LHCN-M2 (cell line): ENCODE measurements around the gene BTRC. TPM values are rescaled to one million over a fixed set of nuclear protein-coding genes. Genes with fewer than 3 reads are reported as not detected.
"Not testable (repeated sequence)": the region's sequence is repeated elsewhere in the genome, so short reads cannot be mapped to it uniquely, and the experiment has no call there.

Experiments
- DNase-seq: peaks from one replicate; pipeline ENCODE4 v3.0.0-alpha.2; 2012; ENCODE audit warnings: low read depth
- total RNA-seq: library from RNA; depleted of rRNA; stranded (reverse); fragments of >200 nt; gene quantifications from 2 replicates; pipeline ENCODE4 v1.2.3, GENCODE V29; 2014

Gene BTRC
- total RNA-seq, 1 experiment from 2014 or later = 8.3 TPM

DNA sequence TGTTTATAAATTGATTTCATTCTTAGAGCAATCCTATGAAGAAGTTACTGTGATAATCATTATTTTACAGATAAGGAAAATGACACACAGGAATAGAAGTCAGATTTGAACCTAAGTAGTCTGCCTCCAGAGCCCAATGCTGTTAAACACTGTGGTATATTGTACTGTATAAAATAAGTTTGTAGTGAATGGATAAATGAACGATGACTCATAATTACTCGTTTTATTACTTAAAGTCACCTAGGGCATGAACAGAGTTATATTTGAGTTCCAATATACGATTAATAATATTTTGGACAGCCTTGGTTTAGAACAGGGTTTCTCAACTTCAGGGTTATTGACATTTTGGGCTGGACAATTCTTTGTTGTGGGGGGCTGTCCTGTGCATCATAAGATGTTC, 7.8 kb upstream of the BTRC start:
- DNase-seq = no peak

GRCh38 chr10:101351017-101351416, 2.9 kb upstream of the BTRC start:
- DNase-seq = no peak

DNA sequence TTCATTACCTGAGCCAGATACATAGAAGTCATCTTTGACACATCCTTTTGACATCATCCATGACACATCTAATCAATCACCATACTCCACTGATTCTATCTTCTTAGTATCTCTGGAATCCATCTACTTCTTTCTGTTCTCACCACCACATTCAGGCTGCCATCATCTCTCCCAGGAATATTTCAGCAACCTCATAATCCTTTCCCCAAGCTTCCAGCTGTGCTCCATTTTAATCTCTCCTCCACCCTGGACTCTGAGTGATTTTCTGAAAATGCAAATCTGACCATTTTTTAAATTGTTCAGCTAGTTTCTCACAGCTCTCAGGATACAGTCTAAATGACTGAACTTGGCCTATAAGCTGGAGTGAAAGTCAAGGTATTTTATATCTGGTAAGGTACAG, 2.5 kb upstream of the BTRC start:
- no peak for DNase-seq

GRCh38 chr10:101352857-101353256, 1.1 kb upstream of the BTRC start:
- DNase-seq = not testable (repeated sequence)

DNA sequence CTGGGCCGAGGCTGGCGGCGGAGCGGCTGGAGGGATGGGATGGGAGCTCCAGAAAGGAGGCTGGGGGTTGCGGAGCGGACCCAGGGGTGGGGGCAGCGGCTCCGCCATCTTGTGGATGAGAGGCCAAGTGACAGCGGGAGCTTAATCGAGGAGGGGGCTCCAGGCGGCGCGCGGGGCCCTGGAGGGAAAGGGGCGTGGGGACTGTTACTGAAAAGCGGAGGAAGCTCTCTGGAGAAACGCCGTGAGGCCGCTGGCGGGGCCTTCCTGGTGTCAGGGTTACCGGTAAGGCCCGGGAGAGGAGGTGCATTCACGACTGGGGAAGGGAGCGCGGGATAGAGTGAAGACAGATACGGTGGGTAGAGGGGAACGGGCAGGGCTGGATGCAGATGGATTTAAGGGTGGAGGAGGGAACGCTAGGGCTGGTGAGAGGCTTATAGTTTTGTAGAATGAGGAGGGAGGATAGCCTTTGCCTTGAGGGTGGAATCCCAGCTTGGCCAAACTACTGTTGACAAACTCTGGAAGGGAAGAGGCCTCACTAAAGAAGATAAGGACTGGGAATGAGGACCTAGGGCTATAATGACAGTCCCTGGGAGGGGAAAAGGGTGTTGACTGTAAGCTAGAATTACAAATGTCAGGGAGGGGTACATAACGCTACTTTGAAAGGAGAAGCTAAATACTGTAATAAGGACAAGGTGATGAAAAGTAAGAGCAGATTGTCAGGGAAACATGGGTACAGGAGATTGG, 535 bp downstream of the BTRC start:
- DNase-seq = peak; percentile 22

- no peak for DNase-seq
Observed at GRCh38 chr10:101355072-101355706, 1.2 kb downstream of the BTRC start.

DNA sequence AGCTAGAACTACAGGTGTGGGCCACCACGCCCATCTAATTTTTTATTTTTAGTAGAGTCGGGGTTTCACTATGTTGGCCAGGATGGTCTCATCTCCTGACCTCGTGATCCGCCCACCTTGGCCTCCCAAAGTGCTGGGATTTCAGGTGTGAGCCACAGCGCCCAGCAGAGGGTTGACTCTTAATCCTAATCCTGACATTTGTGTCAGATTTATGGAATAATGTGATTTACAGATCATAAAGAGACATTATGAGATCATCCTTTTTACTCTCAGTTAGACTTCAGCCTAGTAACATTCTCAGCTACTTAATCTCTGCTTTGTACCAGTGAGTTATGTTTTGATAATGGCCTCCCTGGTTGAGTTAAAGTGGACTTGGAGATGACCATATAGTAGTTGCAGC, 2.2 kb downstream of the BTRC start:
- DNase-seq = no peak

- no peak for DNase-seq
Observed at GRCh38 chr10:101357958-101358357, 4.0 kb downstream of the BTRC start.

DNA sequence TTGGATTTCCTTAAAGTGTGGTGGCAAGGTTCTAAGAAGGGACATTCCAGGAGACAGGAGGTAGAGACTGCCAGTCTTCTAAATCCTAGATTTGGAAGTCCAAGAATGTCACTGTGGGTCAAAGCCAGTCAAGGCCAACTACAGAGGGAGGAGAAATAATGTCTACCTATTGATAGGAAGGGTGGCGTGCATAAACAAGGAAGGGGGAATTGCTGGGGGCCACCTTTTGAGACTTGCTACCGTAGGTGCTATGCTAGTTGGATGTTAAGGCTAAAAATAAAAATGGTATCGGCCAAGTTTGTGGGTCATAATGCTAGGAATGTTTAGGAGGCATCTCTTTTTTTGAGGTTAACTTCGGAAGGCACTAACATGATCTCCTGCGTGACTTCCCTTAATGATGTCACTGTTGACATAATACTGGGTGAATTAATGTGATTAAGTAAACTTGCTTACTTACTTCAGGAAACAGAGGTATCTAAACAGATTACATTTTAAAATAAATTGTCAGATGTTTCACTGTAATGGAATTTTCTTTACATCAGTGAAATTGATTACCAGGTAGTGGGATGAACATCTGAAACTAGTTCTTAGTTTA, 4.8 kb downstream of the BTRC start:
- peak; percentile 58 for DNase-seq

- DNase-seq = not testable (repeated sequence)
Observed at GRCh38 chr10:101360090-101360489, 6.1 kb downstream of the BTRC start.

DNA sequence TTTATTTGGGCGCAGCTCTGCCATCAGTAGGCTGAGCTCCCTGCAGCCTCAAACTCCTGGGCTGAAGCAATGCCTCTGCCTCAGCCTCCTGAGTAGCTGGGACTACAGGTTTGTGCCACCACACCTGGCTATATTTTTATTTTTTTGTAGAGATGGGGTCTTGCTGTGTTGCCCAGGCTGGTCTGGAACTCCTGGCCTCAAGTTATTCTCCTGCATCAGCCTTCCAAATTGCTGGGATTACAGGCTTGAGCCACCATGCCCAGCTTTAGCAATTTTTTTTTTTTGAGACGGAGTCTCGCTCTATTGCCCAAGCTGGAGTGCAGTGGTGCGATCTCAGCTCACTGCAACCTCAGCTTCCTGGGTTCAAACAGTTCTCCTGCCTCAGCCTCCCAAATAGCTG, 6.9 kb downstream of the BTRC start:
- DNase-seq = not testable (repeated sequence)

- no peak for DNase-seq
Observed at GRCh38 chr10:101363850-101364400, 10.0 kb downstream of the BTRC start.

GRCh38 chr10:101364721-101365120, 10.8 kb downstream of the BTRC start:
- no peak for DNase-seq

GRCh38 chr10:101367569-101368453, 13.8 kb downstream of the BTRC start:
- DNase-seq = peak; percentile 81

DNA sequence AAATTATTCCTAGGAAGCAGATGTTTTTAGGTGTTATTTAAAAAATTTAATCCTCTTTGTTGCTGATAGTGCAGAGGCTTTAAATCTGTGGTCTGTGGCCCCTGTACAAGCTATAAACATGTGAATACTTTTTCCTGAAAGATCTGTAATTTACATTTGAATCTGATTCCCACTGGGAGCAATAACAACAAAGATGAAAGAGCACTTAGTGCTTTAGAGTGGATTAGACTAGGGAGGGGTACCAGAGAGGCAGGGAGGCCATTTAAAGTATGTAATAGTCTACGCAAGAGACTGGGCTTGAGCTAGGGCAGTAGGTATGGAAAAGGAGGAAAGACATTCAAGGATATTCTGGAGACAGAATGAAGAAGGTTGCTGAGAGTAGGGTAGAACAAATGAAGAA, 19.1 kb downstream of the BTRC start:
- no peak for DNase-seq

DNA sequence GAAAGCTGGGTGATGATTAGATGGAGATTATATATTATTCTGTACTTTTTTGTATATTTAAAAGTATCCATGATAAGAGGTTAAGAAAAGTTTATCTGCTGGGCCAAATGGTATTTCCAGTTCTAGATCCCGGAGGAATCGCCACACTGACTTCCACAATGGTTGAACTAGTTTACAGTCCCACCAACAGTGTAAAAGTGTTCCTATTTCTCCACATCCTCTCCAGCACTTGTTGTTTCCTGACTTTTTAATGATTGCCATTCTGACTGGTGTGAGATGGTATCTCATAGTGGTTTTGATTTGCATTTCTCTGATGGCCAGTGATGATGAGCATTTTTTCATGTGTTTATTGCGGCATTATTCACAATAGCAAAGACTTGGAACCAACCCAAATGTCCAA, 20.0 kb downstream of the BTRC start:
- DNase-seq = not testable (repeated sequence)

DNA sequence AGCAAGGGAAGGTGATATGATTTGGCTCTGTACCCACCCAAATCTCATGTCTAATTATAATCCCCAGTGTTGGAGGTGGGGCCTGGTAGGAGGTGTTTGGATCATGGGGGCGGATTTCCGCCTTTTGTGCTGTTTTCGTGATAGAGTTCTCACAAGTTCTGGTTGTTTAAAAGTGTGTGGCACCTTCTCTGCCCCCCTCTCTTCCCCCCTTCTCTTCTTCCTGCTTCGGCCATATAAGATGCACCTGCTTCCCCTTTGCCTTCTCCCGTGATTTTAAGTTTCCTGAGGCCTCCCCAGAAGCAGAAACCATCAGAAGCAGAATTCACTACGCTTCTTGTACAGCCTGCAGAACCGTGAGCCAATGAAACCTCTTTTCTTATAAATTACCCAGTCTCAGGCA, 21.1 kb downstream of the BTRC start:
- DNase-seq = no peak

- no peak for DNase-seq
Observed at GRCh38 chr10:101379663-101380352, 25.8 kb downstream of the BTRC start.

- DNase-seq = no peak
Observed at GRCh38 chr10:101380353-101381017, 26.5 kb downstream of the BTRC start.

DNA sequence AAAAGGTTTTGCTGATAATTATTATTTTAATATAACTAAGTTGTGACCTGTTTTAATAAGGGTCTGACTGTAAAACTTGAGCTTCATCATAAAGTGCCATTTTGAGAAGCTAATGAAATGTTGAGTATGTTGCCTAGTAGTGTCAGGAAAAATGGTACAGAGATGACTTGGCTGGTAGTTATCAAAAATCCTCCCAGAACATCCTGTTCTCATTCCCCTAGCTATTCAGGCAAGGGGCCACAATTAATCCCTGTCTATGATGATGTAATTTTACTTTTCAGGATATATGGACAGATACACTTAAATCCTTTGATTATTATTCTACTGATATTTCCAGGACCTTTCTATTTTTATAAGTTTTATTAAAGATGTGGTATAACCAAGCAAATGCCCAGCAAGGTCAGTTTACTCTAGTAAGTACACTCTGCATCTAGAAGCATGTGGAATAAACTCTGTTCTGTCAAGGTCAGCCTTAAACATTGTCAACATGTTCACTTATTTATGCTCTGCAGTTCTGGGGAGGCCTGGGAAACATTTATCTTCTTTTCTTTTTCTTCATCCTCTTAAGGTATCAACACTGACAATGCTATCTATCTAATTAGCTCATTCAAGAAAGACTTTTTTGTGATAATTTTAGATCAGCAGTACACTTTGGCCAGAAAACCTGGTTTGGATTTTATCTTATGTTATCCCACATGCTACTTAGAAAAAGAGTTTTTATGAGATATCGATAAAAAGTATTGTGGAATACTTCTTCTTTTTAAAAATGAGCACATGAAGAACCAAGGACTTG, 32.1 kb downstream of the BTRC start:
- DNase-seq = peak; percentile 40
